ENCODE results near the gene RBMS1. TPM values are rescaled to one million over a fixed set of nuclear protein-coding genes. Genes with fewer than 3 reads are reported as not detected.

RBMS1 gene
- total RNA-seq, 3 donors from 2014 or later (not counting 1 experiment from before 2014, with no cell fraction given): 111 to 167 (median 132) TPM

DNA sequence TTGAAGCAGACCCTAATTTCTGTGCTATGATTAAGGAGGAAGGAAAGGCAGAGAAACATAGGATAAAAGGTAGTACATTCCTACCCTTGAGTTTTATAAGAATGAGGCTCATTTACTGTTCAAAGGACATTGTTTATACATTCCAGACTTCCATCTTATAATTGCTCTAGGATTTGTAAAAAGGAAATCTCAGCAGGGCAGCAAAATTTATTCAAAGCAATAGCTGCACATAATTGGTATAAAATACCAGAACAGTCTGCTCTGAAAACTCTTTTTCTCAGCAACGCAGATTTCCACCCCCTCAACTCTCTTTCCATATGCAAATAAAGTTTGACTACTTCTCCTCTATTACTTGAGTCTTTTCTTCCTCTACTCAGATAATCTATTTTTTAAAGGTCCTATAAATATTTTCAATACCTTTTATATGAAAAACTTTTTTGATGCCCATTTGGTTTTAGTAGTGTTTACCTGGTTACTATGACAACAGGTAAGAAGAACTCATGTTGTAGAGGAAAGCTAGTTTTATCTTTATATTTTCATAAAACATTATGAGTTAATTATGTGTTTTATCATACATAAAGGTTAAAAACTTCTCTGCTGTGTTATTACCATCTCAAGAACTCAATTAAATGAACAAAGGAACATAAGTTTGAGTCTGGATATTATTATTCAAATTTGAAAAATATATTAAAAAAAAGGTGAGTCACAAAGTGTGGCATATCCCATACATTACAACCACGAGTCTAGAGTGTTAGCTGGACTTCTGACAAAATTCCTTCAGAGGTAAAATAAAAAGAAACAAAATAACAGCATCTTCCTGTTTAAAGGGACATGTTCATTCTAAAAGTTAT, 19.9 kb downstream of the RBMS1 start:
- intact Hi-C loops (cut with micrococcal nuclease): no loop called here
- Histone ChIP-seq H3K36me3 (ENCODE audit: control insufficient read depth, insufficient read depth, low read length) (no peaks in the 10 kb centered on the region), H3K4me1 (ENCODE audit: control insufficient read depth, insufficient read depth, low read length) (no peaks in the 10 kb centered on the region), H3K4me3 (ENCODE audit: low read length) (no peak overlapping the region), H3K27ac (ENCODE audit: low read length) (no peak overlapping the region), H3K27me3 (ENCODE audit: control insufficient read depth, insufficient read depth, low read length) (no peaks in the 10 kb centered on the region), H3K9me3 (ENCODE audit: control insufficient read depth, insufficient read depth, low read length) (no peaks in the 10 kb centered on the region)
- no peaks in the 10 kb centered on the region for H3K9me3 Mint-ChIP-seq
- no peak overlapping the region for H3K27ac Mint-ChIP-seq
- ATAC-seq: no peak
- no peak overlapping the region for H3K4me3 Mint-ChIP-seq
- no peaks in the 10 kb centered on the region for H3K36me3 Mint-ChIP-seq
- WGBS (ENCODE audit: insufficient coverage): 88% methylated on average over 1 of the region's 2 CpGs
- H3K4me1 Mint-ChIP-seq: no peaks in the 10 kb centered on the region
- H3K27me3 Mint-ChIP-seq (ENCODE audit: low read depth in 2 of 2): peaks cover 2 to 7% of the 10 kb centered on the region in 2 donors
- TF ChIP-seq, protein P1, sequence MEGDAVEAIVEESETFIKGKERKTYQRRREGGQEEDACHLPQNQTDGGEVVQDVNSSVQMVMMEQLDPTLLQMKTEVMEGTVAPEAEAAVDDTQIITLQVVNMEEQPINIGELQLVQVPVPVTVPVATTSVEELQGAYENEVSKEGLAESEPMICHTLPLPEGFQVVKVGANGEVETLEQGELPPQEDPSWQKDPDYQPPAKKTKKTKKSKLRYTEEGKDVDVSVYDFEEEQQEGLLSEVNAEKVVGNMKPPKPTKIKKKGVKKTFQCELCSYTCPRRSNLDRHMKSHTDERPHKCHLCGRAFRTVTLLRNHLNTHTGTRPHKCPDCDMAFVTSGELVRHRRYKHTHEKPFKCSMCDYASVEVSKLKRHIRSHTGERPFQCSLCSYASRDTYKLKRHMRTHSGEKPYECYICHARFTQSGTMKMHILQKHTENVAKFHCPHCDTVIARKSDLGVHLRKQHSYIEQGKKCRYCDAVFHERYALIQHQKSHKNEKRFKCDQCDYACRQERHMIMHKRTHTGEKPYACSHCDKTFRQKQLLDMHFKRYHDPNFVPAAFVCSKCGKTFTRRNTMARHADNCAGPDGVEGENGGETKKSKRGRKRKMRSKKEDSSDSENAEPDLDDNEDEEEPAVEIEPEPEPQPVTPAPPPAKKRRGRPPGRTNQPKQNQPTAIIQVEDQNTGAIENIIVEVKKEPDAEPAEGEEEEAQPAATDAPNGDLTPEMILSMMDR (IDR thresholded peaks at IDR 0.05): no peak
- peak in 1 of 2 donors; percentile 32 for DNase-seq

DNA sequence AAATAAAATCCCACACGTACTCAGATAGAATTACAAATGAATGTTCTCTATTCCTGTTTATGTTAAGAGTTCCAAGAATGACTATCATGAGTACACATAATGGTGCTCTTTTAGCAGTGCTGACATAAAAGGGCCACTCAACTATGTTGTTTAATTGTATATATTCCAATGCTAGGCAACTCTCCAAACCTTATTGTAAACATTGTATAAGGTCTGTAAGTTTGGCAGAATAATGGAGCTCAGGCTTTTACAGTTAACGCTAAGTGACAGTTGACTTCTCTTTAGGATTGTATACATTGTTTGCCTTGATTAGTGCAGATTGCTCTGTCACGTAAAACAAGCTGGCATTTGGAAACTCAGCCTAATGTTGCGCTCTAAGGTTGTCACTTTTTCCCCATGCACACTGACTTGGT, 20.8 kb downstream of the RBMS1 start:
- Histone ChIP-seq H3K4me1 (ENCODE audit: control insufficient read depth, insufficient read depth, low read length) (no peaks in the 10 kb centered on the region), H3K27me3 (ENCODE audit: control insufficient read depth, insufficient read depth, low read length) (no peaks in the 10 kb centered on the region), H3K36me3 (ENCODE audit: control insufficient read depth, insufficient read depth, low read length) (no peaks in the 10 kb centered on the region), H3K27ac (ENCODE audit: low read length) (no peak overlapping the region), H3K4me3 (ENCODE audit: low read length) (no peak overlapping the region), H3K9me3 (ENCODE audit: control insufficient read depth, insufficient read depth, low read length) (no peaks in the 10 kb centered on the region)
- Mint-ChIP-seq H3K27me3 (ENCODE audit: low read depth in 2 of 2) (peaks cover 2 to 7% of the 10 kb centered on the region in 2 donors), H3K27ac (no peak overlapping the region), H3K9me3 (no peaks in the 10 kb centered on the region), H3K36me3 (no peaks in the 10 kb centered on the region), H3K4me1 (no peaks in the 10 kb centered on the region), H3K4me3 (no peak overlapping the region)
- intact Hi-C loops (cut with micrococcal nuclease): no loop called here
- 93% methylated on average over 3 of the region's 4 CpGs for WGBS (ENCODE audit: insufficient coverage)
- TF ChIP-seq, protein P1 (IDR thresholded peaks at IDR 0.05): no peak
- ATAC-seq (no peak), DNase-seq (no peak)

DNA sequence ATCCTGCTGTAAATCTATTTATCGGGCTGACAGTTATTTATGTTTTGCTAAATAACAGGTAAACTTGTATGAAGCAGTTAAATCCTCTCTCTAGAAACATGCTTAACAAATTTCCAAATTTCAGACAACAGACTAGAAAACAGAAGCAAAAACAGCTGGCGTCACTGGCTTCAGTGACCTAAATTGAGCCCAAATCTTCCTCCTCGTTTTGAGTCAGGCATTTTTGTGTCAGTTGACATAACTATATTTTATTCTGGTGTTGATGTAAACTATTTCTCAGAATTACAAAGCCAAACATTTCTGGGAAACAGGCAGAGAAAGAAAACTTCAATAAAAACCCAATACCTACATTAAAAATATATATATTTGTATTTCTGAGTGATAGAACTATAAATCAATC, 21.7 kb downstream of the RBMS1 start:
- no peaks in the 10 kb centered on the region for H3K9me3 Mint-ChIP-seq
- WGBS (ENCODE audit: insufficient coverage): 89% methylated on average over 1 of the region's 3 CpGs
- H3K27me3 Mint-ChIP-seq (ENCODE audit: low read depth in 2 of 2): peaks cover 2 to 10% of the 10 kb centered on the region in 2 donors

More for the DNA sequence above, 21.7 kb downstream of the RBMS1 start:
- Mint-ChIP-seq H3K4me1 (peaks cover 0 to 2% of the 10 kb centered on the region in 2 donors), H3K27ac (no peak overlapping the region), H3K36me3 (no peaks in the 10 kb centered on the region), H3K4me3 (no peak overlapping the region)
- Histone ChIP-seq H3K4me3 (ENCODE audit: low read length) (no peak overlapping the region), H3K36me3 (ENCODE audit: control insufficient read depth, insufficient read depth, low read length) (no peaks in the 10 kb centered on the region), H3K9me3 (ENCODE audit: control insufficient read depth, insufficient read depth, low read length) (no peaks in the 10 kb centered on the region), H3K27me3 (ENCODE audit: control insufficient read depth, insufficient read depth, low read length) (no peaks in the 10 kb centered on the region), H3K4me1 (ENCODE audit: control insufficient read depth, insufficient read depth, low read length) (no peaks in the 10 kb centered on the region), H3K27ac (ENCODE audit: low read length) (no peak overlapping the region)
- intact Hi-C loops (cut with micrococcal nuclease): no loop called here
- DNase-seq (peak in 1 of 2 donors; percentile 37), ATAC-seq (no peak)
- TF ChIP-seq, protein P1 (IDR thresholded peaks at IDR 0.05): no peak
